ENCODE measurements around the gene NIN.
A peak's percentile ranks its signal among the peaks of the same experiment; 100 is the strongest.

The NIN gene

GRCh38 chr14:50677527-50678063 is 153.4 kb downstream of the NIN start:
- TF ChIP-seq EP300 (IDR thresholded peaks at IDR 0.05; ENCODE audit: borderline replicate concordance) (peak; percentile 73; the same call in 1 of the 2 replicates), TEAD4 (IDR thresholded peaks at IDR 0.05) (peak; percentile 82), CEBPB (IDR thresholded peaks at IDR 0.05) (0 out of 2 replicates have a peak, but pooled peaks have one; percentile 1), TCF12 (IDR thresholded peaks at IDR 0.05; ENCODE audit: low read depth) (peak; percentile 53), REST (IDR thresholded peaks at IDR 0.05; ENCODE audit: low read depth) (no peak), ZBTB7A (IDR thresholded peaks at IDR 0.05; ENCODE audit: low read depth) (no peak), USF1 (IDR thresholded peaks at IDR 0.05) (no peak), NFIC (IDR thresholded peaks at IDR 0.05) (no peak; the same call in 1 of the 2 replicates), MAX (IDR thresholded peaks at IDR 0.05) (no peak), FOXM1 (IDR thresholded peaks at IDR 0.05; ENCODE audit: borderline replicate concordance, low read depth) (no peak)

- TF ChIP-seq TEAD4 (IDR thresholded peaks at IDR 0.05) (no peak), RAD21 (IDR thresholded peaks at IDR 0.05; ENCODE audit: low read depth) (no peak), TCF12 (IDR thresholded peaks at IDR 0.05; ENCODE audit: low read depth) (no peak), REST (IDR thresholded peaks at IDR 0.05; ENCODE audit: low read depth) (no peak), CREB1 (IDR thresholded peaks at IDR 0.05; ENCODE audit: low read depth) (no peak), EP300 (IDR thresholded peaks at IDR 0.05; ENCODE audit: borderline replicate concordance) (no peak), TAF1 (IDR thresholded peaks at IDR 0.05; ENCODE audit: low read depth) (no peak), YY1 (IDR thresholded peaks at IDR 0.05; ENCODE audit: low read depth) (no peak)
These were observed 154.0 kb downstream of the NIN start for GRCh38 chr14:50676814-50677516.

- TF ChIP-seq ZBTB7A (IDR thresholded peaks at IDR 0.05; ENCODE audit: low read depth) (no peak), RAD21 (IDR thresholded peaks at IDR 0.05; ENCODE audit: low read depth) (no peak), CREB1 (IDR thresholded peaks at IDR 0.05; ENCODE audit: low read depth) (no peak), TAF1 (IDR thresholded peaks at IDR 0.05; ENCODE audit: low read depth) (no peak), TEAD4 (IDR thresholded peaks at IDR 0.05) (peak; percentile 57)
These were observed 155.4 kb downstream of the NIN start for GRCh38 chr14:50675597-50675996.

GRCh38 chr14:50670866-50671256 is 160.1 kb downstream of the NIN start:
- no peak for TF ChIP-seq ZBTB7A (IDR thresholded peaks at IDR 0.05; ENCODE audit: low read depth)

GRCh38 chr14:50670196-50670865 is 160.6 kb downstream of the NIN start:
- TF ChIP-seq TEAD4 (IDR thresholded peaks at IDR 0.05) (no peak), TAF1 (IDR thresholded peaks at IDR 0.05; ENCODE audit: low read depth) (no peak), EP300 (IDR thresholded peaks at IDR 0.05; ENCODE audit: borderline replicate concordance) (no peak), TCF12 (IDR thresholded peaks at IDR 0.05; ENCODE audit: low read depth) (no peak), MAX (IDR thresholded peaks at IDR 0.05) (no peak), CEBPB (IDR thresholded peaks at IDR 0.05) (no peak), USF1 (IDR thresholded peaks at IDR 0.05) (no peak), FOXM1 (IDR thresholded peaks at IDR 0.05; ENCODE audit: borderline replicate concordance, low read depth) (no peak), YY1 (IDR thresholded peaks at IDR 0.05; ENCODE audit: low read depth) (no peak), CREB1 (IDR thresholded peaks at IDR 0.05; ENCODE audit: low read depth) (no peak), EGR1 (IDR thresholded peaks at IDR 0.05) (no peak), ZBTB7A (IDR thresholded peaks at IDR 0.05; ENCODE audit: low read depth) (no peak), REST (IDR thresholded peaks at IDR 0.05; ENCODE audit: low read depth) (no peak), NFIC (IDR thresholded peaks at IDR 0.05) (no peak)

All from Ishikawa (cell line).